Skeletal muscle satellite cell (primary cell): ENCODE measurements around the gene FEZF2.

Experiments used
- H3K27me3 ChIP-seq: 2 replicates; pipeline ENCODE4 v1.7.0; 2013; ENCODE audit warnings: low read length; ENCODE audit not compliant: control insufficient read depth, insufficient read depth
- H3K36me3 ChIP-seq: 2 replicates; pipeline ENCODE4 v1.7.0; 2013; ENCODE audit warnings: mild to moderate bottlenecking, control low read depth, low read length; ENCODE audit not compliant: insufficient read depth
- H3K4me1 ChIP-seq: 2 replicates; pipeline ENCODE4 v1.7.0; 2013; ENCODE audit warnings: low read length; ENCODE audit not compliant: control insufficient read depth, insufficient read depth
- H3K4me2 ChIP-seq: 2 replicates; pipeline ENCODE4 v1.7.0; 2013; ENCODE audit warnings: mild to moderate bottlenecking, low read length
- H3K4me3 ChIP-seq: 2 replicates; pipeline ENCODE4 v1.7.0; 2013; ENCODE audit warnings: low read length
- H3K9ac ChIP-seq: 2 replicates; pipeline ENCODE4 v1.7.0; 2013; ENCODE audit warnings: mild to moderate bottlenecking, low read depth, low read length, moderate library complexity
- H3K9me3 ChIP-seq: replicated peaks from 2 replicates; pipeline ENCODE4 v1.7.0; 2013; ENCODE audit warnings: mild to moderate bottlenecking, control low read depth, low read length

Gene FEZF2

GRCh38 chr3:62323241-62323640, 50.1 kb downstream of the FEZF2 start:
- no peak overlapping the region for H3K9ac ChIP-seq
- H3K4me2 ChIP-seq = no peak overlapping the region
- H3K4me3 ChIP-seq = no peak overlapping the region
- H3K4me1 ChIP-seq = peaks cover 2% of the 10 kb centered on the region
- H3K36me3 ChIP-seq = peaks cover 4% of the 10 kb centered on the region
- no peaks in the 10 kb centered on the region for H3K9me3 ChIP-seq
- no peaks in the 10 kb centered on the region for H3K27me3 ChIP-seq
